HL-60 (cell line): ENCODE data around the gene TMEM250.

Experiments used
- DNase-seq, 2 experiments: peaks; one replicate each; pipeline ENCODE4 v3.0.0-alpha.2; 2010 to 2020; ENCODE audit warnings: low read depth in 1 of 2, low spot score in 1 of 2
- H3K27ac ChIP-seq: fragments of 250-450 bp; sonication (Bioruptor Pico); replicated peaks from 2 replicates; pipeline ENCODE4 v1.5.1; 2020; ENCODE audit warnings: mild to moderate bottlenecking, moderate library complexity
- H3K27me3 ChIP-seq: fragments of 250-450 bp; sonication (Bioruptor Pico); 2 replicates; pipeline ENCODE4 v1.5.1; 2021; ENCODE audit warnings: mild to moderate bottlenecking, moderate library complexity; ENCODE audit not compliant: insufficient read depth, poor library complexity, severe bottlenecking
- H3K4me3 ChIP-seq: replicated peaks from 2 replicates; pipeline ENCODE4 v1.5.1; 2011; ENCODE audit warnings: mild to moderate bottlenecking, control low read depth, low read length; ENCODE audit not compliant: insufficient read depth
- GABPA ChIP-seq: IDR thresholded peaks from 2 replicates; pipeline ENCODE4 v1.6.1; 2012; ENCODE audit warnings: low read depth
- POLR2AphosphoS5 ChIP-seq: IDR thresholded peaks from 2 replicates; pipeline ENCODE4 v1.6.1; 2012; ENCODE audit warnings: low read depth
- REST ChIP-seq: IDR thresholded peaks from 2 replicates; pipeline ENCODE4 v1.6.1; 2012; ENCODE audit warnings: low read depth; ENCODE audit not compliant: insufficient replicate concordance
- SPI1 ChIP-seq: IDR thresholded peaks from 2 replicates; pipeline ENCODE4 v1.6.1; 2012; ENCODE audit warnings: low read depth, mild to moderate bottlenecking, borderline replicate concordance
- TF ChIP-seq, protein P1 (sequence below): IDR thresholded peaks from one replicate; pipeline ENCODE4 v1.5.1; 2011; ENCODE audit warnings: low read length, control low read depth, inconsistent platforms; ENCODE audit not compliant: insufficient read depth

The TMEM250 gene

DNA sequence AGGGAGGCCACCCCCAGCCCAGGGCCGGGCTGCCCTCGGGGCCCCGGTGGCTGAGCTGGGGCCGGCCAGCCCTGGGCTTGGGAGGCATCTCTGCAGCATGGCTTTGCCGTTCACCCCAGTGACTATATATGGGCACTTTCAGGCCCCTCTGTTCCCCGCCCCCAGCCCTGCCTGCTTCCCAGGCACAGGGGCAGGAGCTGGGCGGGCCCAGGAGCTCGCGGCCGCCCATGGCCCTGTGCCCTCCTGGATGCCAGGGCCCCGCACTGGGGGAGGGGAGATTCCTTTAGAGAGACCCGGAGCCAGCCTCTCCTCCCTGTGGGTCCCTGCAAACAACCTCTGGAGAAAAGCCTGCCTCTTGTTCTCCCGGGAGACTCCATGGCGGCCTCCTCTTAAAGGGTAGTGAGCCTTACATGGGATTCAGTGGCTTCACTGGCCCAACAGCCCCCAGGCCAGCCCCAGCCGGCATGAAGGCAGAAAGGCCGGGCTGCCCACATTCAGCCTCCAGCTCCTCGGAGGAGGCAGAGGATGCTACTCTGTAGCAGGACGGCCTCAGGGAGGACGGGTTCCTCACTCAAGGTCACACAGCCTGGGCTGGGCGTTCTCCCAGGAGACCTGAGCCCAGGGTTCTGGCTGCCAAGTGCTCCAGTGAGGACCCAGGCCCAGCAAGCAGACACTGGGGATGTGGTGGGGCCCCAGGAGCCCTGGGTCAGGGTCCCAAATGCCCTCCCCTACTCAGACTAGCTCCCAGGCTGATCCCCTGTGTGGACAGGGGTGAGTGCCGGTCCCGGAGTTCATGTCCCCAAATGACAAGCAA lies 27.7 kb downstream of the TMEM250 start:
- peak; percentile 54 to 66 for DNase-seq

DNA sequence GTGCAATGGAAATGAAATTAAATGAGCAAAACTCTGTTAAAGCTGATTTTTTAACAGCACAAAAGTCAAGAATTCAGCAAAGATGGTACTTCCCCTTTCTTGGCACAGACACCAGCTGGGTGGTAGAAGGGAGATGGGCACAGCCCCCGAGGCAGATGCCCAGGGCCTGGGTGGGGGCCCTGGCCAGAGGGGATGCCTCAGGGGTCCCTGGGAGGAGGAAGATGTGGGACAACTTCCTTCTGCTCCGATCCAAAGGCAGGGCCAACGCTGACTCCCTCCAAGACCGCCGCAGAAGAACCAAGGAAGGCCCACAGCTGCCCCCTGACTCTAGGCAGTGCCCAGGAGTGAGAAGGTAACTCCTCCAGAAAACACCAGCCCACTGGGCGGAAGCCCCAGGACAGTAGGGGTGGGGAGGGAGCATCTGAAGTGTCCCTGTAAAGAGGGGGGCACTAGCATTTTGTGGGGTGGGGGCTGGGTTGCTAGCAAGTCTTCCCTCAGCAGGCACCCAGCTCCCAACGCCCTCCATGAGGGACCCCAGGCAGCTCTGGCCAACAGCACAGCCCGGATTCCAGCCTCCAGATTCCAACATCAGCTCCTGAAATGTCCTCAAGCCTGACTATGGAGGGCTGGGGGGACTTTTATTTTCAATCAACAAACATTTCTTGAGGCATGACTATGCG lies 28.5 kb downstream of the TMEM250 start:
- TF ChIP-seq, protein P1, sequence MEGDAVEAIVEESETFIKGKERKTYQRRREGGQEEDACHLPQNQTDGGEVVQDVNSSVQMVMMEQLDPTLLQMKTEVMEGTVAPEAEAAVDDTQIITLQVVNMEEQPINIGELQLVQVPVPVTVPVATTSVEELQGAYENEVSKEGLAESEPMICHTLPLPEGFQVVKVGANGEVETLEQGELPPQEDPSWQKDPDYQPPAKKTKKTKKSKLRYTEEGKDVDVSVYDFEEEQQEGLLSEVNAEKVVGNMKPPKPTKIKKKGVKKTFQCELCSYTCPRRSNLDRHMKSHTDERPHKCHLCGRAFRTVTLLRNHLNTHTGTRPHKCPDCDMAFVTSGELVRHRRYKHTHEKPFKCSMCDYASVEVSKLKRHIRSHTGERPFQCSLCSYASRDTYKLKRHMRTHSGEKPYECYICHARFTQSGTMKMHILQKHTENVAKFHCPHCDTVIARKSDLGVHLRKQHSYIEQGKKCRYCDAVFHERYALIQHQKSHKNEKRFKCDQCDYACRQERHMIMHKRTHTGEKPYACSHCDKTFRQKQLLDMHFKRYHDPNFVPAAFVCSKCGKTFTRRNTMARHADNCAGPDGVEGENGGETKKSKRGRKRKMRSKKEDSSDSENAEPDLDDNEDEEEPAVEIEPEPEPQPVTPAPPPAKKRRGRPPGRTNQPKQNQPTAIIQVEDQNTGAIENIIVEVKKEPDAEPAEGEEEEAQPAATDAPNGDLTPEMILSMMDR, result no peak
- TF ChIP-seq SPI1 (peak; percentile 68), POLR2AphosphoS5 (0 out of 2 replicates have a peak, but pooled peaks have one; percentile 20), REST (no peak)
- Histone ChIP-seq H3K27me3 (no peaks in the 10 kb centered on the region), H3K27ac (peak overlapping the region; percentile 97), H3K4me3 (peak overlapping the region; percentile 6)
- peak in 1 of 2 experiments; percentile 63 for DNase-seq

More for the DNA sequence above, 27.7 kb downstream of the TMEM250 start:
- no peak for TF ChIP-seq SPI1
- no peak for TF ChIP-seq REST
- no peak for TF ChIP-seq POLR2AphosphoS5
- TF ChIP-seq, protein P1, result no peak
- TF ChIP-seq GABPA, result no peak
- no peaks in the 10 kb centered on the region for H3K27me3 ChIP-seq
- H3K4me3 ChIP-seq, result peak overlapping the region; percentile 6
- peak overlapping the region; percentile 97 for H3K27ac ChIP-seq

DNA sequence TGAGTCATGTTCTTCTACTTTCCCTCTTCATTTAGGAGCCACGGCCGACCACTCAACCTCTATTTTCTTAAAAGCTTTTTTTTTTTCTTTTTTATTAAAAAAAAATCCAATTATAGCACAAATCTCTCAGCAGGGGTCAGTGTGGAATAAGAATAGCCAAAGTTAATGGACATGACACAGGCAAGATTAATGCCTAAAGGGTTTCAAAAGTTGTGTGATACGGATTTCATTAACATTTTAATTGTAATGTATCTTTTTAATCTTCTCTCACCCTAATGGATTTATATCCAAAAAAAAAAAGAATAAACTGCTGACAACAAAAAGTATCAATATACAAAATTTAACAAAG lies 29.0 kb downstream of the TMEM250 start:
- H3K4me3 ChIP-seq, result no peak overlapping the region
- H3K27ac ChIP-seq, result peak overlapping the region; percentile 97
- TF ChIP-seq, protein P1, result no peak
- no peak for TF ChIP-seq POLR2AphosphoS5
- TF ChIP-seq GABPA, result no peak
- TF ChIP-seq SPI1, result no peak
- no peak for TF ChIP-seq REST
- DNase-seq, result no peak
- no peaks in the 10 kb centered on the region for H3K27me3 ChIP-seq
